Mesenteric fat pad (tissue), 1 donor: ENCODE data around the gene C19orf47. TPM values are rescaled to one million over a fixed set of nuclear protein-coding genes. Genes with fewer than 3 reads are reported as not detected.

Experiments
- DNase-seq: peaks from one replicate; pipeline ENCODE4 v3.0.0-alpha.2; 2020; ENCODE audit warnings: low spot score
- long read RNA-seq: library from polyadenylated mRNA; unstranded; transcript quantifications from one replicate; pipeline ENCODE4 v2.0.0, GENCODE V29; 2020
- total RNA-seq: library from RNA; stranded (reverse); fragmentation: NEBNext Ultra II Directional; extraction: Animal tissue kit (Norgen Biotek cat#: 25700); gene quantifications from one replicate; pipeline ENCODE4 v1.2.1, GENCODE V29; 2021
- donor health status: DM: yes; HTN: yes; CAD: no.

Gene C19orf47
- total RNA-seq: 13.0 TPM
- long read RNA-seq, partial matches to known transcripts: 2 of 9 reads
- long read RNA-seq, other reads (novel, unspliced or antisense): 7 of 9 reads

GRCh38 chr19:40348125-40348913 lies at the start of gene C19orf47, which contains the start of gene PLD3:
Gene C19orf47 (minus strand): TSS chr19:40348397. CDS start chr19:40341857, 6,540 bp downstream.
Gene PLD3 (plus strand): TSS chr19:40348695. CDS start chr19:40366484, 17,789 bp downstream.
- DNase-seq: peak; percentile 100

GRCh38 chr19:40397568-40397906 lies 49.3 kb upstream of the C19orf47 start:
- DNase-seq: no peak

- no peak for DNase-seq
Observed at GRCh38 chr19:40396886-40397567, 48.8 kb upstream of the C19orf47 start.

GRCh38 chr19:40395956-40396355 lies 47.8 kb upstream of the C19orf47 start:
- DNase-seq: no peak

DNA sequence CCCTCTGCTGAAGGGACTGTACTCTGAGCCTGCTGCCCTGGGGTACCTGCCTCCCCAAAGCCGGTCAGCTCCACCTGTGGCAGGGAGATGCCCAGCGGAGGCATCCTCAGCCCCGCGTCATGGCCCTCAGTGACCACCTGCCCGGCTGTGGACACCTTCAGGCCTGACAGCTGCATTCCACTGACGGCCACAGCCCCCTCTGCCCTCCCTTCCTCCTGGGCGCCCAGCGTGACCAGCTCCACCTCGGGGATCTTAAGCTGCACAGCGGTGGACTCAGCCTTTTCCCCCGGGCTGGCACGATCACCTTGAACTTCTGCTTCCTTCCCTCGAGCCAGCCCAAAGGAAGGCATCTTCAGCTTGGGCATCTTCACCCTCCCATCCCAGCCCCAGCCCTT lies 46.6 kb upstream of the C19orf47 start:
- DNase-seq: no peak

DNA sequence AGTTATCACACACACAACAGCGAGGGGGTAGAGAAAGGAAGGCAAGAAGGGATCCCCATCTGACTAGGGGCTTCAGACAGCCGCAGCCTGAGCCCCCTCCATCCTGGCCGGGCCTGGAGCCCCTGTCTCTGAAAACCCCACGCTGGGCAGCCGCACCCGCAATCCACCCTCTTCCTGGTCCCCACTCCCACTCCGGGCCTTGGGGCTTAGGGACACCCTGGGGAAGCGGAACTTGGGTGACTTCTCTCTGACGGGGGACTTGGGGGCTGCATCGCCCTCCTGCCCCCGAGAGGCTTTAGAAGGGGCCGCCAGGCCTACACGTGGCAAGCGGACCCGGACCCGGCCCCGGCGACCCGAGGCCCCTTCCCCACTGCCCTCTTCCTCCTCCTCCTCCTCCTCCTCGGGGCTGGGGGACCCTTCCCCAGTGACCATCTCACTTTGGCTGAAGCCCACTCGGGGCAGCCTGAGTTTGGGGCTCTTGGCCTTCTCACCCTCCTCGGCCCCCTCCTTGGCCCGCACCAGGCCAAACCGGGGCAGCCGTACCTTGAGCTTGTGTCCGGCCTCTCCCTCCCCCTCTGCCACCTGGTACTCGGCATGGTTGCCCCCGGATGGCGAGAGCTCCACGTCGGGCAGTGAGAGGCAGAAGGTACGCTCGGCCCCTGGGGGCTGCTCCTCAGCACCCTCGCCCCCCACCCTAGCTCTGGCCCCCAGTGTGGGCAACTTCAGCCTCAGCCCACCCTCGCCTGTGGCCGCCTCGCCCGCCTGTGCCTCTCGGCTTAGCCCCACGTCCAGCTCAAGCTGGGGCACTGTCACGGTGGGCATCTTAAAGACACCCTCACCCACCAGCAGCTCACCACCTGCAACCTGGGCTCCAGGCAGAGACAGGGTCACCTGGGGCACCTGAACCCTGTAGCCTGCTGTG lies 46.0 kb upstream of the C19orf47 start:
- no peak for DNase-seq

DNA sequence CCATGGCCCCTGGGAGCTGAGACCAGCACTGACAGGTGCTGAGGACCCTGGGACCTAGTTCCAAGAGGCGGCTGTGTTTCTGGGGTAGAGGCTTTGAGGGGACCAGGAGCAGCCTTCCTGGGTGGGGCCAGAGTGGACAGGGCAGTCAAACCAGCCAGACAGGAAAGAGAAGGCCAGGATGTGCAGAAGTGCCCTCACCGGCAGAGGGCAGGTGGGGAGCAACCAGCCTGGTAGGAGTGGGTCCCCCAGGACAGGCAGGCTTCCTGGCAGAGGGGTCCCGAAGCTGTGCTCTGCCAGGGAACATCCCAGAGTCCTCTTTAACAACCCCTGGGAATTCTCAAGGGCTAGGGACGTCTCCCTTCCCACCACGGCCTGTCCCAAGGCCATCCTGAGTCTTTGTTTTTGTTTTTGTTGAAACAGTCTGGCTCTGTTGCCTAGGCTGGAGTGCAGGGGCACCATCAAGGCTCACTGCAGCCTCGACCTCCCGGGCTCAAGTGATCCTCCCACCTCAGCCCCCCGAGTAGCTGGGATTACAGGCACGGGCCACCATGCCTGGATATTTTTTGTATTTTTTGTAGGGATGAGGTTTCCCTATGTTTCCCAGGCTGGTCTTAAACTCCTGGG lies 44.8 kb upstream of the C19orf47 start:
- no peak for DNase-seq

GRCh38 chr19:40392123-40392522 lies 43.9 kb upstream of the C19orf47 start:
- no peak for DNase-seq

DNA sequence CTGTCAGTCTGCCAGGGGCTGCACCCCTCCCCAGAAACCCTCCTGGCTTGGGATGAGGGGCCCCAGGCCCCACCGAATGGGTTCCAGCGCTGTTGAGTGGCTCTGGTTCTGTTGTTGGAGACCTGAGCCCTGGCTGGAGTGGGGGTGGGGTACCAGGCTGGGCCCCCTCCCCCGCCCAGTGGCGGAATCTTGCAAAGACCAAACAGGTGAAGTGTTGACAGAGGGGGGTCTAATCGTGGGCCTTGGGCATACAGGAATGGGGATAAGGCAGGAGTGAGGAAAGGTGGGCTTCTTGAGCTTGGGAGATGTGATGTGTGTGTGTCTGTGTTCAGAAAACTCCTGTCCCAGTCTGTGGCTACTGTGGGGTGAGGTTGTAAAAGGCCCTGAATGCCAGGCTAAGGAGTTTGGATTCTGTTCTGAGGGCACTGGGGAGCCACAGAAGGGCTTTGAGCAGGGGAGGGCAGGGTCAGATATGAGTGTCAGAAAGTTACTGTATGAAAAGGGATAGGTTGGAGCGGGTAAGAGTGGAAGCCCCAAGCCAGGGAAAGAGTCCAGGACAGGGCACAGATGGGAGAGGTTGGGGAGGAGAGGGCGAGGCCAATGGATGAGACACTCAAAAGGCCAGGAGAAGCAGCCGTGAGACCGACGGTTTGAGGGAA lies 42.0 kb upstream of the C19orf47 start, which contains the start of gene HIPK4:
Gene HIPK4, minus strand, starts transcription at position 98 of the 659 bp plus-strand sequence. CDS start 279 bp downstream, outside the sequence.
- DNase-seq: no peak

DNA sequence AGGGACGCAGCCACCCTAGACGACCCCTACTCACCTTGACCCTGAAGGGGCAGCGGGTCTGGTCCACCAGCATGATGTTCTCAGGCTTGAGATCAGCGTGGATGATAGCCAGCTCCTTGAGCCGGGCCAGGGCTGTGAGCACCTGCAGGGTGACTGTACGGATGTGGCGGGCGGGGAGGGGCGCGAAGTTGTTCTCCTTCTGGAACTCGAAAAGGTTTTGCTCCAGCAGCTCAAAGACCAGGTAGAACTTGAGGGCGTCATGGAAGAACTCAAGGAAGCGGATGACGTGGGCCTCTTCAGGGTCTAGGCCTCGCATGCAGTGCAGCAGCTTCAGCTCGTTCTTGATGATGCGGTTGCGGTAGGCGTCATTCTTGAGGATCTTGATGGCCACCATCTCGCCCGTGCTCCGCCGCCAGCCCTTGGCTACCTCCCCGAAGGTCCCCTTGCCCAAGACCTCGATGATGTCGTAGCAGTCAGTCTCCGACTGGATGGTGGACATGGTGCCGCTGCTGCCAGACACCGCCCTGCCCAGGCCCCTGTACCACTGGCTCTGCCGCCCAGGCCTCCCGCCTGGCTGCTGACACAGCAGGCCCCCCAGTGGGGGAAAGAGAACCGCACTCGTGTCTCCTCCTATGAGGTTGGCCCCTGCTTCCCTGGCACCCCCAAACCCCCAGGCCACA lies 41.3 kb upstream of the C19orf47 start:
- DNase-seq: no peak

DNA sequence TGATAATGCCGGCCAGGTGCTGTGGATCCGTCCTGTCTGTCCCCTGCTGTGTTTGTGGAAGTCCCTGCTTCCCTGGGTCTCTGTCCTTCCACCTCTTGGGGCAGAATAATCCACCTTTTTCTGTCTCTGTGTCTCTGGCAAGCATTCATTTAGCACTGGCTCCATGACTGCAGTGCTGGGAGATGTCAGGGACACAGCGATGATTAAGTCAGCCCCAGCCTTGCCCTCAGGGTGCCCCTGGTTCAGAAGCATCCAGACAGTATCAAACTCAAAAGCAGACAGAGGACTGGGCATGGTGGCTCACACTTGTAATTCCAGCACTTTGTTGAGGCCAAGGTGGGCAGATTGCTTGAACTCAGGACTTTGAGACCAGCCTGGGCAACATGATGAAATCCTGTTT lies 40.3 kb upstream of the C19orf47 start:
- no peak for DNase-seq

GRCh38 chr19:40387155-40387554 lies 39.0 kb upstream of the C19orf47 start:
- no peak for DNase-seq

- no peak for DNase-seq
Observed at GRCh38 chr19:40383668-40384248, 35.6 kb upstream of the C19orf47 start.

DNA sequence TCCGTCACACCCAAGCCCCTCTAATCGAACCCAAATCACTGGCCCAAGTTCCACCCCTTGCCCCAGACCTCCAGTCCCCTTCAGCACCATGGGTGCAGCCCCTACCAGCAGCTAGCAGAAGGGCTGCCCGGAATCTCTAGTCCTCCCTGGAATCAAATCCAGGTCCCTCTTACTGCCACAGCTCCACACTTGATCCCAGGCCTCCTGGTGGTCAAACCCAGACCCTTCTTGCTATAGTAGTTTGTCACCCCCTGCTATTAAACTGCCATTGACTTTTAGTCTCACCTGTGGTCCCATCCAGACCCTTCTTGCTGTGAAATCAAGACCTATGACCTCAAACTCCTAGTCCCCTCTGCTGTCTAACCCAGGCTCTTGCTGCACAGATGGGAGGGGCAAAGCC lies 33.1 kb upstream of the C19orf47 start:
- no peak for DNase-seq

- DNase-seq: no peak
Observed at GRCh38 chr19:40380199-40381037, 32.2 kb upstream of the C19orf47 start.

DNA sequence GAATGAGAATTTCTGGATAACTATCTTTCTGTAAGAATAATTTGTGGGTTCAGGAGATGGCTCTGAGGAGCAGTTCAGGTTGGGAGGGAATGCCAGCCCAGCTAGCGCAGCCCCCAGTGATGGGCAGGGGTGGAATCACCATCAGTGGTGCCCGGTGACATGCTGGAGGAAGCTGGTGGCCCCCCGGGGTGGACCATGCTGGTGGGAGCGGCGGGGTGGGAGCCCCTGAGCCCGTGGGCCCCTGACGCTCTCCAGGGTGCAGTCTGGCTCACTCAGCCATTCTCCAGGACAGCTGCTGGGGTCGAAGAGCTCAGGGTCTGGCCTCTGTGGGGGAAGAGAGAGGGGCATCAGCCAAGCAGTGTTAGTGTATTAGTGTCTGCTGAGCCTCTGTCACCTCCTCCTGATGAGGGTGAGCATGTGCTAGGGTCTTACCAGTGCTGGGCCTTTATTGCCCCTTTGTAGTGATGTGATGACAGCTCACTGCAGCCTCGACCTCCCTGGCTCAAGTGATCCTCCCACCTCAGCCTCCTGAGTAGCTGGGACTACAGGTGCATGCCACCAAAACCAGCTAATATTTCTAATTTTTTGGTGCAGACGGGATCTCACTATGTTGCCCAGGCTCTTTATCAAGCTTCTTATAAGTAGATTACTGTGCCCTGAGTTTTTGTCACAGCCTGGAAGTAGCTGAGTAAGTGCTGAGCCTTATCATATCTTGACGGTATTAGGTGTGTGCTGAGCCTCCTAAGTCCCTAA lies 31.4 kb upstream of the C19orf47 start:
- DNase-seq: no peak

GRCh38 chr19:40378509-40378908 lies 30.3 kb upstream of the C19orf47 start:
- DNase-seq: no peak
